Retinal pigment epithelial cell (primary cell): ENCODE measurements around the gene TMEM82.

Experiments
- DNase-seq: peaks from one replicate; pipeline ENCODE4 v3.0.0-alpha.2; 2010; ENCODE audit warnings: low read depth
- H3K4me3 ChIP-seq: 2 replicates; pipeline ENCODE4 v1.5.1; 2011; ENCODE audit warnings: mild to moderate bottlenecking, low read length, control low read depth, moderate library complexity
- TF ChIP-seq, protein P1 (sequence below): conservative IDR thresholded peaks from 2 replicates; pipeline ENCODE4 v1.5.1; 2011; ENCODE audit warnings: low read depth, low read length, control low read depth, inconsistent platforms

TMEM82 gene

DNA sequence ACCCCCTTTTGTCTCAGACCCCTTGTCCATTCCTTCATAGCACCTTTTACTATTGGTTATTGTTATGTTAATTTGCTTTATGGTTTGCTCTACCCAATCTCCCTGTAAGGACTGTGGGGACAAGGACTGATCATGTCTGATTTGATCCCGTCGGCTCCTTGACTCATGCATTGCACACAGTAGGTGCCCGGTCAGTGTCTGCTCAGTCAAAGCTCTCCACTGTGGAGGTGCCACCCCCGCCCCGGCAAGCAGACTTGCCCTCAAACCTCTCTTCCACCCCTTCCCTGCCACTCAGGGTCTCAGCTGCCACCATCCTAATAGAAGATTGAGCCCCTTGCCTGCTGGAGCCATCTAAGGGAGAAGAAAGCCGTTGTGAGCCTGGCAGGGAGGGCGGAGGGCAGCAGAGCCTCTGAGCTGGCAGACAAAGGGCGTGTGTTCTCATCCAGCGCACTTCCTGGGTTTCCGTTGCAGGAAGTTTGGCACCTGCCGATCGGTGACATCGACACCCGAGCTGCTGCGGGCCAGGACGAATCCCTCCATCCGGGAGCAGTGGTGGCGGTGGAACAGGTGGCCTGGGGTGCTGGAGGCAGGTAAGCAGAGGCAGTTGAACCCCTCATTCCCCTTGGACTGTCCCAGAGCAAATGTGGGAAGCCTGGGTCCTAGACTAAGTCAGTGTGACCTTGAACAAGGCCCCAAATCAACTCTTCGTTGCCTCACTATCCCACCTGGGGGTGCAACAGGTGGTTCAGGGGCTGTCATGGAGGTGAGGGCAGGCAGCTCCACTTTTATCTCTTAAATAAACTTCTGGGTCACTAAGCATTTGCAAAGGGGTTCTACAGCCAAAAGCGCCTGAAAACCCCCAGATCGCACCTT lies 14.1 kb downstream of the TMEM82 start:
- TF ChIP-seq, protein P1, sequence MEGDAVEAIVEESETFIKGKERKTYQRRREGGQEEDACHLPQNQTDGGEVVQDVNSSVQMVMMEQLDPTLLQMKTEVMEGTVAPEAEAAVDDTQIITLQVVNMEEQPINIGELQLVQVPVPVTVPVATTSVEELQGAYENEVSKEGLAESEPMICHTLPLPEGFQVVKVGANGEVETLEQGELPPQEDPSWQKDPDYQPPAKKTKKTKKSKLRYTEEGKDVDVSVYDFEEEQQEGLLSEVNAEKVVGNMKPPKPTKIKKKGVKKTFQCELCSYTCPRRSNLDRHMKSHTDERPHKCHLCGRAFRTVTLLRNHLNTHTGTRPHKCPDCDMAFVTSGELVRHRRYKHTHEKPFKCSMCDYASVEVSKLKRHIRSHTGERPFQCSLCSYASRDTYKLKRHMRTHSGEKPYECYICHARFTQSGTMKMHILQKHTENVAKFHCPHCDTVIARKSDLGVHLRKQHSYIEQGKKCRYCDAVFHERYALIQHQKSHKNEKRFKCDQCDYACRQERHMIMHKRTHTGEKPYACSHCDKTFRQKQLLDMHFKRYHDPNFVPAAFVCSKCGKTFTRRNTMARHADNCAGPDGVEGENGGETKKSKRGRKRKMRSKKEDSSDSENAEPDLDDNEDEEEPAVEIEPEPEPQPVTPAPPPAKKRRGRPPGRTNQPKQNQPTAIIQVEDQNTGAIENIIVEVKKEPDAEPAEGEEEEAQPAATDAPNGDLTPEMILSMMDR = no peak
- no peak for DNase-seq
- H3K4me3 ChIP-seq = no peak overlapping the region

DNA sequence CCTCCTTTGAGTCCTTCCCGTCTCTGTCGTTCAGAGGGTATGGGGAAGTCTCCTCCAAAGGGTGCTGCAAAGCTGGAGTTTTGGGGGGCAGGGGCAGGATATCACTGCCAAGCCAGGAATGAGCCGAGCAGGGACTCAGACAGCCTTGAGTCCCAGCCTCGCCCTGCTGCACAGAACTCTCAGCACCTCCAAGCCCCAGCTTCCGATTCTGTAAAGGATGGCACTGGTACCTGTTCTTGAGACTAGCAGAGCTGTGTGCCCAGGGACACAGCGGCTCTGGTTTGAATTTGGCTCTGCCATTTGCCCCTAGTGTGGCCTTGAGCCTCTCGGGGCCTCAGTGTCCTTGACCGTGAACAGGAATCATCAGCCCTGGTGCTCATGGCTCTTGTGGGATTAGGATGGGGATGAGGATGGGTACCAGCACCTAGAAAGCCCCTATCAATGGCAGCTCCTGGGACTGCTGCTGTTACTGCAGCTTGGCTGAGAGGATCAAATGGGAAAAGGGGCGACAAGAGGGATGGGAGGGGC lies 14.8 kb downstream of the TMEM82 start:
- TF ChIP-seq, protein P1 = no peak
- no peak for DNase-seq
- no peak overlapping the region for H3K4me3 ChIP-seq

DNA sequence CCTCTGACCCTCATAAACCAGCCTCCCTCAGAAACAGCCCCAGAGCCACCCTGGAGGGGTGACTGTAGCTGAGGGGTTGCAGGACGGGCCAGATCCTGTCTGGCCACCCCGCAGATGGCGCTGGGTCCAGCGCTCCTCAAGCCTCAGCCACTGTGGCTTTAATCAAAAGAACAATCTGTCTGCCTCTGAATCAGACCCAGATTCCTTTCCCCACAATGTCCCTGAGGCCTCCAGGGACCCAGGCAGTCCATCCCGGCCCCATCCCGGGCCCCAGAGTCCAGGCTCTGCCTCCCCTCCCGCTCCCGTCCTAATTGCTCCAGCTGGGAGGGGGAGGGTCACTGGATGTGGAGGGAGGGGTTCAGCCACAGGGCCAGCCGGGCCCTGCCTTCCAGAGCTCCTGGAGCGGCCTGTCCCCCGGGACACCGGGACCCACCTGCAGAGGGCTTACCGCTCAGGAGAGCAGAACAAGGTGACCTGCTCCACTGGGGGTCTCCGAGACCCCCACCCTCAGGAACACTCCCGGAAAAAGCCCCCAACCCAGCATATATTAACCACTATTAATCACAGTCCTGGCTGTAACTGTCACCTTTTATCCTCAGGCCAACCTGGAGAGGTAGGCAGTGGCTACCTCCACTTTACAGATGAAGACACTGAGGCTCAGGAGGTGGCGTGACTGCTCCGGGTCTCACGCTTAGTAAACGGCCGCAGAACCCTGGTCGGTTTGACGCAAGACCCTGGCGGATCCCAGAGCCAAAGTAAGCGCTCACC lies 15.5 kb downstream of the TMEM82 start:
- H3K4me3 ChIP-seq = peak overlapping the region; percentile 73
- TF ChIP-seq, protein P1 = no peak
- DNase-seq = no peak

DNA sequence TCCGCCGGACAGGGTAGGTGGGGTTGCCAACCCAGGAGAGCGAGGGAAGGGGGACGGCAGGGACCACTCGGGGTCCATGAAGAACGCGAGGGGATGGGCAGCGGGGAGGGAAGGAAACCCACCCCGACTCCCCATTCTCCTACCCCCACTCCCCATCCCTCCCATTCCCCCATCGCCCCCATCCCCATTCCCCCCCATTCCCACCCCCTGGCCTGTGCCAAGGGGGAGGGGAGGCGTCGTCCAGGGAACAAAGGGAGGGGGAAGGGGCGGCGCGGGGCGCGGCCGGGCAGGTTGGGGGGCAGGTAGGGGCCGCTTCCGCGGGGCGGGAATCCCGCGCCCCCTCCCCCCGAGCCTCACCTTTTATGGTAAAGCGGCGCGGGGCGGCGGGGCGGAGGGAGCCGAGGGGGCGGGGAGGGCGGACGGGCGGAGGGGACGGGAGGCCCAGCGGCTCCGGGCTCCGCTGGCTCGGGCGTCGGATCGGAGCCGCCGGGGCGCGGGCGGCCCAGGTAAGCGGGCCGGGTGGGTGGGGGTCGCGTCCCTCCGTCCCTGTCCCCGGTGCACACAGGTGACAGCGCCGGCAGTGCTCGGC lies 16.1 kb downstream of the TMEM82 start, which contains the start of gene FBLIM1:
Gene FBLIM1 (plus strand): TSS at position 453 of the 589 bp plus-strand sequence. CDS start 6,189 bp downstream, outside the sequence.
- TF ChIP-seq, protein P1 = no peak
- DNase-seq = no peak
- H3K4me3 ChIP-seq = peak within 1 kb of the TSS; percentile 73

DNA sequence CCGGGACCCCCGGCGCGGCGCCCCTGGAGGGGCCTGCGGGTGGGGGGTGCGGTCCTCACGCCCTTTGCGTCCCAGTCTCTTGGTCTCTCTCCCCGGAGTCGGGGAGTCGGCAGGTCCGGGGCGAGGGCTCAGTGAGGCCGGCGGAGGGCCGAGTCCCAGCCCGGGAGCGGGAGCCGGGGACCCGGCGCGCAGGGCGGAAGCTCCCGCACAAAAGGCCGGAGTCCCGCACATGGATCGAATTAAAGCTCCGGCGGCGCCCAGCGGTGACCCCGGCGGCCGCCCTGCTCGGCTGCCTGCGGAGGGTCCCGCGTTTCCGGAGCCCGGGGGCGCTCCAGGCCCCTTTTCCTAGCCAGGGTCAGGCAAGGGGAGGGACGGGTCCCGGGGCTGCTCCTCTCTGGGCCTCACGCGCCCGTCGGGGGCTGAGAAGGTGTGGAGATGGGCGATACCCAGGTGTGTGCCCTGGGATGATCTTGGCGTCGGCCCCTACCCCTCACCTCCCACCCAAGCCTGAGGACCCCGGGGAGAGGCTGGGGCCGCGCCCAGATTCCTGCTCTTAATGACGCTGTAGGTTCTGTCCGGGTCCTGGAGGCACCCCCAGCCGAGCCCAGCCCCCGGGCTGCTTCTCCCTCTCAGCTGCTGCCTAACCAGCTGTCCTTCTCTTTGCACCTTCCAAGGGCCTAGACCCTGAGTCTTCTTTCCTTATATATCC lies 16.8 kb downstream of the TMEM82 start:
- TF ChIP-seq, protein P1 = no peak
- H3K4me3 ChIP-seq = peak overlapping the region; percentile 73
- no peak for DNase-seq

DNA sequence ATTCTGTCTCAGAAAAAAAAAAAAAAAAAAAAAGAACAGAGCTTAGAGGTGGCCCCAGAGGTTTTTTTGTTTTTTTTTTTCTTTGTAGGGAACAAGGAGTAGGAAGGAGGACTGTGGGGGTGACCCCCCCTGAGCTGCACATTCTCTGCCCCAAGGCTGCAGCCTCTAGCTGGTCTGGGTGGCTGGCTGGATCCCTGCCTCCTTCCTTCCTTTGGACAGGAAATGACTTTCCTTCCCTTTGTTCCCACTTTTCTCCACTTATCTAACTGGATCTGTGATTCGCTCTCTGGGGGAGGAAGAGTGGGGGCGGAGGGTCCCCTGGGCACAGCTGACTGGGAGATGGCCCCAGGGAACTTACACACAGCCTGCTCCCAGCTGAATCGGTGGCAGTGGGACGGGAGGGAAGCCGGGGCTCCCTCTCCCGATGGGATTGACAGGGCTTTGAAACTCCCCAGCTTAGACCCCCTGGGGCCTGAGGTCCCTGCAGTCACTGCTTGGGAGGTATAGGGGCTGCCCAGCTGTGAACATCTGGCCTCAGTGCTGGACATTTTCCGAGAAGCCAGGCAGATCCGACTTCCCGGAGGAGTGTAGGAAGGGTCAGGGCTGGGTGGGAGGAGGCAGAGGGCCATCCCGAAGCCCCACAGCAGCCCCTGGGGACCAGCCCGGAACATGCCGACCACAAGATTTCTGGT lies 18.4 kb downstream of the TMEM82 start:
- TF ChIP-seq, protein P1 = no peak
- peak overlapping the region; percentile 29 for H3K4me3 ChIP-seq
- no peak for DNase-seq
